Lung microvascular endothelial cell (primary cell): ENCODE data around the gene DENND2D. TPM values are rescaled to one million over a fixed set of nuclear protein-coding genes. Genes with fewer than 3 reads are reported as not detected.

Experiments
- DNase-seq, 2 donors: peaks; one replicate each; pipeline versions ENCODE4 v3.0.0 to v3.0.0-alpha.2; 2010; ENCODE audit warnings: low read depth in 2 of 2
- total RNA-seq: library from RNA; depleted of rRNA; stranded (reverse); fragments of >200 nt; gene quantifications from 2 replicates; pipeline ENCODE4 v1.2.1, GENCODE V29; 2014

Gene DENND2D
- total RNA-seq, 1 donor from 2014 or later = 1.4 TPM

- DNase-seq = no peak
Measured at GRCh38 chr1:111176678-111177077, 23.8 kb downstream of the DENND2D start.

DNA sequence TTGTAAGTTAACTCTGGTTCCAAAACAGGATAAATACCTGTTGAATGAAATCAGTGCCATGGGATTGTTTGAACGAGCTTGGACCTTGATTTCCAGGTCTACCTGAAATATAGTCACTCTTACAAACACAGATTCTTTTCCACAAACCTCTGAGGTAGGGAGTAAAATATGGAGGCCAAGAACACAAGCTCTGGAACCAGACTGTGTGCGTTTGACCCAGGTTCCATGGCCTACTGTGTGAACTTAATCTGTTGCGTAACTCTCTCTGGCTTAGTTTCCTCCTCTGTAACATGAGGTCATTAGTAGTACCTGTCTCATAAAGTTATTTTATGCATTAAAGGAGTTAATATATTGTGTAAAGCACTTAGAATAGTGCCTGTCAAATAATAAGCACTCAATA, 25.1 kb downstream of the DENND2D start:
- no peak for DNase-seq

GRCh38 chr1:111174070-111174469, 26.4 kb downstream of the DENND2D start:
- DNase-seq = no peak

DNA sequence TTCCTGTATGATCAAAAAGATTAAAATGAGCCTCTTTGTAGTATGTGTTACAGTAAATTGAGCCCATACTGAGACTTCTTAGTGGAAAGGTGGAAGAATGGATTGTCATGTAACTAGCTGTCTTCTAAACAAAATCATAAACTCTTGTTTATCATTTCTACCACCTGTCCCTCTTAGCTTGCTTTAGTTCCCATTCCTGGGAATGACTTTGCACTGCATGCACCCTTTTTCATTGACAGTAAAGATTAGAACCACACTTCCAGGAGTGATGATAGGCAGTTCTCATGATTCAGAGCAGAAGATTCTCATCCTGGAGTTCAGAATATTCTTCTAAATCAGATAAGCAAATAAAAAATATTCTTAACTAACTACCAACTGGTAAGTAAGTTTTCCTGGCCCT, 28.0 kb downstream of the DENND2D start:
- DNase-seq = no peak

DNA sequence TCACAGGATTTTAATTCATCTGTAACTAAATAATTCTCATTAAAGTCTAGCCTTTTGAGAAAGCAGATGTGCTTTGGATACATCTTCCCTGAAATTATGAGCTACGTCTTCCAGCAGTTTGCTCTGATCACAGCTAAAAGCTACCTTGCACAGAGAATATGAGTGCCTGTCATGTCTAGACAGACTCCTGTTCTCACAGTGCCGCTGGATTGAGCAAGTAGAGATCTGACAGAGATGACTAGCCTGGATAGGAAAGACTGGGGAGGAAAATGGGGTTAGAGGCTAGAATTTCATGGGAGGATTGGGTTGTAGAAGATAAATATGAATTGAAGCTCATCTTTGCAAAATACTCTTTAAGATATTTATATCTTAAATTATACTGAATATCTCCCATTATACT, 36.3 kb downstream of the DENND2D start:
- DNase-seq = no peak

- no peak for DNase-seq
Measured at GRCh38 chr1:111163363-111163762, 37.1 kb downstream of the DENND2D start.

DNA sequence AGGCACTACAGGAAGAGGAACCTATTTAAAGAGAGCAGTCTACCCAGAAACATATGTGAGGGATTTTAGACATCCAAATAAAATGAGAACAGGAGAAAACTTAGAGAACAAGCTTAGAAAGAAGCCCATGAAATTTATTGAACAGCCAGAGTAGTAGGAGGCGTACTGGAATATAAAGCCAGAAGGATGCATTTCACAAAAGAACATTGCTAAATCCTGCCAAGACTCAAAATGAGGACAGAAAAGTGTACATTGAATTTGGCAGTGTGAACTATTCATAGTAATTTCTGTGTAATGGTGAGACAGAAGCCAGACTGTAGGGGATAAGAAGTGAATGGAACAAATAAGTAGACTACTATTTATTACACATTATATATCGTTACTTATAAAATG, 38.0 kb downstream of the DENND2D start:
- no peak for DNase-seq

GRCh38 chr1:111161843-111162487, 38.5 kb downstream of the DENND2D start:
- no peak for DNase-seq

DNA sequence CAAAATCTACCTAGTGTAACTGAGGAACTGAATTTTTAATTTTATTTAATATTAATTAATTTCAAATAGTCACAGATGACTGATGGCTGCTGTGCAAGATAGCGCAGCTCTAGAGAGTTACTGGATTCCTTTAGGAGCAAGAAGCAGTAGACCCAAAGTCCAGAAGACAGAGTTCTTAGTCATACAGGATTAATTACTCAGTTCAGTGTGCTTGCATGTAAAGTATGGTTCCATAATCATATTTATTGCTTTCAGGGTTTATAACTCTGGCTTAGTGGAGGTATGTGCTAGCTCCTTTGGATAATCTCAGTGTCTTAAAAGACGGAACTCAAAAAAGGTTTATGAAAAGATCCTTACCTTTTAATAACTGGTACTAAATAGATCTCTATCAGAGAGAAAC, 43.0 kb downstream of the DENND2D start:
- no peak for DNase-seq

GRCh38 chr1:111154021-111154999, 46.1 kb downstream of the DENND2D start:
- DNase-seq = no peak

GRCh38 chr1:111151838-111152237, 48.6 kb downstream of the DENND2D start:
- no peak for DNase-seq

GRCh38 chr1:111148376-111148881, 52.0 kb downstream of the DENND2D start:
- DNase-seq = peak in 1 of 2 donors; percentile 28

- DNase-seq = no peak
Measured at GRCh38 chr1:111147948-111148347, 52.5 kb downstream of the DENND2D start.

DNA sequence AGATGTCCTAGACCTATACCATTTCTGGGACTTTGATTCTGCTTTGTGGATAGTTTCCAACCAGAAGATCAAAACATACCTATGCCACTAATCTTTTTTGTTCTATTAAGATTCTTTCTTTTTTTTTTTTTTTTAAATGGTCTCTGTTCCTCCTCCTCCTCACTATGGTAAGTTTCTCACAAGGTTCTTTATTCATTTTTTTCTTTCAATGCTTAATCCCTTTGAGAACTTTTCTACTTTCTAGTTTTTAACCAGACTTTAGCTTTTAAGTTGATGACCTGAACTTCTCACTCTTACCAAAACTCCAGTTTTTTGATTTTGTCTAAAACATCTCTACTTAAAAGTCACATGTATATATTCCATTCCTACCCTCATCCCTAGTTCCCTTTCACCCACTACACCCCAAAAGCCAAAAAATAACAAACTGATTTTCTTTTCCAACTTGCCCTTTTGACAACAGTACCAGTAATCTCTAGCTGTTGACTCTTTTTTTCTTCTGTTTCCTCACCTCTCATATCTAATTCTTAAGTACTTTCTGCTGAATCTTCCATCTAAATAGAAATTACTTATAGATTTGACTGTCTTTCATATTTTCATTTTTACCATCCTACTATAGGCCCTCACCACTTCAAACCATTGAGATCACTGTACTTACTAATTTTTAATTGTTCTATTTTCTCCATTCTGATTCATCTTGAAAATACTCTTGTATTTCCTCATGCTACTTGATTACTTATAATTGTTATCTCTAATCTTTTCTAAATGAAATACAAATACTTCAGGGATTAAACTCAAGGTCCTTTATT, 54.3 kb downstream of the DENND2D start:
- DNase-seq = no peak

DNA sequence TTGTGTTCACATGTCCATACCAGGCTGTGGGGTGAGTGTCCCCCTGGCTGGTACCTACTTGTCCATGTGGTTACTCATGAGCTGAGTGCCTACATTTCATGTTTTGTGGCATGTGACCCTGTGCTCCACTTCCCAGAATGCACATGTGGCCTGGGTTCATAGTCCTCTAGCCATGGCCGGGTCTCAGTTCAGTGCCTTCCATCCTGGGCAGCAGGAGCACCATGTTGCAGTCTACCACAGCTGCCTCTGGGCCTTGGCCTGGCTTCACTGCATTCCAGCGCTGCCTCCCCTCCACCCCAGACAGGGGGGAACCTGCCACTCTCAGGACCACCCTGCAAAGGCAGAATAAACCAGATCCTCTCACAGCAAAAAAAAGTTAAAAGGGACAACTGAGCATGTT, 54.9 kb downstream of the DENND2D start:
- no peak for DNase-seq

DNA sequence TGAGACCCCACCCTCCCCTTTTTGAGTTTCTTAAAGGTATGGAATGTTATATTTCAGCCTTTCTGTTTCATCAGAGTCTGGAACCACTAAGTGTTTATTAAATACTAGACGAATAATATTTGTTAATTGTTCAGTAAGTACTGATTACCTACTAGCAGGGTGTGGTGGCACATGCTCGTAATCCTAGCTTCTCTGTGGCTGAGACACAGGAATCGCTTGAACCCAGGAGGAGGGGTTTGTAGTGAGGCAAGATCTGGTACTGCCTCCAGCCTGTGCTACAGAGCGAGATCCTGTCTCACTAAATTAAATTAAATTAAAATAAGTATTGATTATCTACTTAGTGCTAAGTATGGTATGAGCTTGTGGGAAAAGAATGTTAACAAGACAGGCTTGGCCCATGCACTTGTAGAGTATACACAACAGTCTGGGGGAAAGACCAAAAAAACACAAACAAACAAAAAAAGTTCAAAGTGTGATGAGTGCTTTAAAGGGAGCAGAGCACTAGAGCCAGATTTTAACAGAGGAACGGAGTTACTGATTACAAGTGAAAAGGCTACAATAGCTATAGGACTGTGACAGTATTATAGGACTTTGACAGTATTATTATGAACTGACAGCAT, 58.0 kb downstream of the DENND2D start:
- peak in 1 of 2 donors; percentile 3 for DNase-seq

DNA sequence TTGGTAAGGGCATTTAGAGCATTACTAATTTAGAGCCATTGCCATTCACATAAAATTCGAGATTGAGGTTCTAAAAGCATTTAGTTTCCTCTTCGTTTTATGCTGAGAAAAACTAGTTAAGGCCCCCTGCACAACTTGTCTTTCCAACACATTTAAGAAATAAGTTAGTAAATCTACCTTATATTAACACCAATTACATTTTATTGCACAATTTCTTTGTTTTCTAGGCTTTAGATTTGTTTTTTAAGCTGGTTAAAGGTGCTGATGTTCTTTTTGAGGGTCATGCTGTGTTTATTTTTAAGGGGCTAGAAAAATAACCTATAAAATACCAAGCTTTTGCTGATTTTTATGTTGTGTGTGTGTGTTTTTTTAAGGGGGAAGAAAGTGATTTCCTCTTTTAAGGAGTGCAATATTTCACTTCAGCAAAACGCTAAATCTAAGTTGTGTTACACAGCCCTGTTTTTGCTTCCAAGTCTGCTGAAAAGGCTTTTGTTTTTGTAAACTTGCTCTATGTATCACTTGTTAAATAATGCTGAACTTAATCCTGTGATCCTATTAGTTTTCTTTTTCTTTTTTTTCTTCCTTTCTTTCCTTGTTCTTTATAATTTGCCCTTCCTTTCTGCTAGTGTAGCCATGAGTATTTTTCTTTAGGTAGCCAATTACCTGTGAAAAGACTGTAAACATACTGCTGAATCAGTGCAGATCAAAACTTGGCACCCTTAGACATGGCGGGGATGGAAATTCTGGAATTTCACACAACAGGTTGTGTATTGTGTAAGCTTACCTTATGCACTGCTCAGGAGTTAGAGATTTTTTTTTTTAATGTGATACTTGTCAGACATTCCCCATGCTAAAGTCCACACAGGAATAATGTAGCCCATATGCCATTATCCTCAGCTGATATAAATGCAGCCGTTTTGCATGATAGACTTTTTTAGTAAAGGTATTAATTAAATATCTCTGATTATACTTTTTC, 58.9 kb downstream of the DENND2D start:
- no peak for DNase-seq

DNA sequence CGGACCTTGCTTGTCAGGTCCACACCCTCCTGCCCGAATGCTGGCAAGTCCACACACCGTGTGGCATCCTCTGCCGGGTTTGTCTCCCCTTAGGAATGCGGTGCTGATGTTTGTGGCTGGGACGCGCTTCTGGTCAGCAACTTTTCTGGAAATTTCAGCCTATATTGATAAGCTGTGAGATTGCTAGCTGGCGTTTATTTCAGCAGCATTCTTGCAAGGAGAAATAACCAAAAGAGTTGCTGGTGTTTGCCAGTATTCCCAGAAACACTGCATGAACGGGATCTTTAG, 59.8 kb downstream of the DENND2D start:
- peak; percentile 65 to 68 for DNase-seq

GRCh38 chr1:111139956-111140679, 60.3 kb downstream of the DENND2D start, which contains the start of the genes CEPT1 and DRAM2:
CEPT1 (plus strand) TSS chr1:111140223; CDS start chr1:111147715, 7,492 bp downstream.
DRAM2 (minus strand) TSS chr1:111140093; CDS start chr1:111131554, 8,539 bp downstream.
- peak; percentile 96 to 97 for DNase-seq
